Measurements from ENCODE around the gene FRZB. TPM values are rescaled to one million over a fixed set of nuclear protein-coding genes. Genes with fewer than 3 reads are reported as not detected.

FRZB gene
- total and polyA plus RNA-seq, 2 of the 13 experiments (the other 11 are each of a cell fraction or from before 2014, with no cell fraction given): 0.04 to 1.2 TPM

DNA sequence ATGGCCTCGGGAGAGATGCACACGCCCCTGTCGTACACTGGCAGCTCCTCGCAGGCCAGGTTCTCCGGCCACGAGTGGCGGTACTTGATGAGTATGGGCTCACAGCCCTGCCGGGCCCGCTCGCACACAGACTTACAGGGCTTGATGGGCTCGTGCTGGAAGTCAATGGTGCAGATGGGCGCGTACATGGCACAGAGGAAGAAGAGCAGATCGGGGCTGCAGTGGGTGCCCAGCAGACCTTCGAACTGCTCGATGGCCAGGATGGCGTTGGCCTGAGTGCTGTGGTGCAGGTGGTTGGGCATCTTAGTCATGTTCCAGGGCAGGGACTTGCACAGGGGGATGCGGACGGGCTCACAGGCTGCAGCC, 359 bp downstream of the FRZB start:
- Histone ChIP-seq H2AFZ (ENCODE audit: low read length) (no peak overlapping the region), H3K4me1 (ENCODE audit: insufficient read depth, low read length) (peaks cover 34% of the 10 kb centered on the region), H4K20me1 (ENCODE audit: insufficient read depth, low read length) (no peaks in the 10 kb centered on the region), H3K9me3 (ENCODE audit: low read length) (no peaks in the 10 kb centered on the region), H3K4me2 (ENCODE audit: low read depth, low read length) (peak overlapping the region; percentile 76), H3K79me2 (ENCODE audit: insufficient read depth, low read length) (no peaks in the 10 kb centered on the region), H3K36me3 (replicated peaks in 1 of 2; ENCODE audit: control insufficient read depth in 1 of 2, insufficient read depth in 2 of 2, low read length in 2 of 2) (no peaks in the 10 kb centered on the region), H3K27me3 (ENCODE audit: control insufficient read depth in 1 of 2, insufficient read depth in 2 of 2, low read length in 2 of 2) (peaks cover 3 to 20% of the 10 kb centered on the region in 2 experiments; a peak in 2 of 5 replicates), H3K9ac (ENCODE audit: insufficient read depth, low read depth, low read length) (no peak overlapping the region), H3K4me3 (replicated peaks in 1 of 3; ENCODE audit: insufficient read depth in 1 of 3, low read depth in 2 of 3, low read length in 3 of 3) (peak overlapping the region; percentile 42 to 68 (median 60)), H3K27ac (ENCODE audit: extremely low read length, insufficient read depth, low read length) (no peak overlapping the region)
- DNase-seq (ENCODE audit: low spot score) (no peak), ATAC-seq (peak; percentile 45), FAIRE-seq (no peak)
- ChIA-PET POLR2A (no interaction called here), CTCF (ENCODE audit: low intra/inter-chr PET ratio, low total read pairs) (no interaction called here)
- BruUV-seq (replicated peaks): no TSS peak
- WGBS (ENCODE audit: low lambda C conversion rate): 58% methylated on average over 12 of the region's 19 CpGs
- in situ Hi-C loops (cut with HindIII; ENCODE audit: extremely low pct_ligation_motif_present, low pct_unique_long_range_greater_than_20kb) (no loop called here), intact Hi-C loops (cut with micrococcal nuclease; ENCODE audit: unreplicated experiment) (loop anchor here (5.0 kb wide), 1 partner anchor 46 kb away; no protein-coding TSS in a partner anchor)
- TF ChIP-seq, protein P1, sequence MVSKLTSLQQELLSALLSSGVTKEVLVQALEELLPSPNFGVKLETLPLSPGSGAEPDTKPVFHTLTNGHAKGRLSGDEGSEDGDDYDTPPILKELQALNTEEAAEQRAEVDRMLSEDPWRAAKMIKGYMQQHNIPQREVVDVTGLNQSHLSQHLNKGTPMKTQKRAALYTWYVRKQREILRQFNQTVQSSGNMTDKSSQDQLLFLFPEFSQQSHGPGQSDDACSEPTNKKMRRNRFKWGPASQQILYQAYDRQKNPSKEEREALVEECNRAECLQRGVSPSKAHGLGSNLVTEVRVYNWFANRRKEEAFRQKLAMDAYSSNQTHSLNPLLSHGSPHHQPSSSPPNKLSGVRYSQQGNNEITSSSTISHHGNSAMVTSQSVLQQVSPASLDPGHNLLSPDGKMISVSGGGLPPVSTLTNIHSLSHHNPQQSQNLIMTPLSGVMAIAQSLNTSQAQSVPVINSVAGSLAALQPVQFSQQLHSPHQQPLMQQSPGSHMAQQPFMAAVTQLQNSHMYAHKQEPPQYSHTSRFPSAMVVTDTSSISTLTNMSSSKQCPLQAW (CRISPR knock-in tag; IDR thresholded peaks at IDR 0.05): 0 out of 2 replicates have a peak, but pooled peaks have one; percentile 20
- TF ChIP-seq RXRA (CRISPR knock-in tag; IDR thresholded peaks at IDR 0.05) (peak; percentile 19; the same call in 1 of the 2 replicates), NRL (CRISPR knock-in tag; IDR thresholded peaks at IDR 0.05; ENCODE audit: borderline replicate concordance) (peak; percentile 47; the same call in 1 of the 2 replicates), GABPB1 (CRISPR knock-in tag; IDR thresholded peaks at IDR 0.05) (peak; percentile 31; the same call in 1 of the 2 replicates), E2F5 (CRISPR knock-in tag; conservative IDR thresholded peaks at IDR 0.05) (no peak), ZNF609 (CRISPR knock-in tag; IDR thresholded peaks at IDR 0.05; ENCODE audit: borderline replicate concordance) (no peak), SP4 (CRISPR knock-in tag; IDR thresholded peaks at IDR 0.05) (no peak), ZBTB34 (CRISPR knock-in tag; IDR thresholded peaks at IDR 0.05) (no peak), ZNF496 (CRISPR knock-in tag; IDR thresholded peaks at IDR 0.05; ENCODE audit: insufficient replicate concordance) (no peak), EED (CRISPR knock-in tag; IDR thresholded peaks at IDR 0.05) (peak; percentile 73; the same call in 1 of the 2 replicates), HIVEP1 (CRISPR knock-in tag; IDR thresholded peaks at IDR 0.05) (0 out of 2 replicates have a peak, but pooled peaks have one; percentile 48), POLR2A (IDR thresholded peaks at IDR 0.05; ENCODE audit: insufficient read depth in 1 of 2, low read depth in 2 of 2, low read length in 2 of 2) (no peak)
- TF ChIP-seq, protein P2, sequence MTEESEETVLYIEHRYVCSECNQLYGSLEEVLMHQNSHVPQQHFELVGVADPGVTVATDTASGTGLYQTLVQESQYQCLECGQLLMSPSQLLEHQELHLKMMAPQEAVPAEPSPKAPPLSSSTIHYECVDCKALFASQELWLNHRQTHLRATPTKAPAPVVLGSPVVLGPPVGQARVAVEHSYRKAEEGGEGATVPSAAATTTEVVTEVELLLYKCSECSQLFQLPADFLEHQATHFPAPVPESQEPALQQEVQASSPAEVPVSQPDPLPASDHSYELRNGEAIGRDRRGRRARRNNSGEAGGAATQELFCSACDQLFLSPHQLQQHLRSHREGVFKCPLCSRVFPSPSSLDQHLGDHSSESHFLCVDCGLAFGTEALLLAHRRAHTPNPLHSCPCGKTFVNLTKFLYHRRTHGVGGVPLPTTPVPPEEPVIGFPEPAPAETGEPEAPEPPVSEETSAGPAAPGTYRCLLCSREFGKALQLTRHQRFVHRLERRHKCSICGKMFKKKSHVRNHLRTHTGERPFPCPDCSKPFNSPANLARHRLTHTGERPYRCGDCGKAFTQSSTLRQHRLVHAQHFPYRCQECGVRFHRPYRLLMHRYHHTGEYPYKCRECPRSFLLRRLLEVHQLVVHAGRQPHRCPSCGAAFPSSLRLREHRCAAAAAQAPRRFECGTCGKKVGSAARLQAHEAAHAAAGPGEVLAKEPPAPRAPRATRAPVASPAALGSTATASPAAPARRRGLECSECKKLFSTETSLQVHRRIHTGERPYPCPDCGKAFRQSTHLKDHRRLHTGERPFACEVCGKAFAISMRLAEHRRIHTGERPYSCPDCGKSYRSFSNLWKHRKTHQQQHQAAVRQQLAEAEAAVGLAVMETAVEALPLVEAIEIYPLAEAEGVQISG (CRISPR knock-in tag; IDR thresholded peaks at IDR 0.05): 0 out of 2 replicates have a peak, but pooled peaks have one; percentile 20

All from HepG2 (cell line).